H1 (cell line): ENCODE measurements around the gene KCNC2. TPM values are rescaled to one million over a fixed set of nuclear protein-coding genes. Genes with fewer than 3 reads are reported as not detected.

Experiments
- CTCF ChIA-PET: fragments of 300-600 bp; sonication (Branson Sonifier 250); formaldehyde crosslinking; loops from one replicate; lab custom pipeline; 2021; ENCODE audit not compliant: partially characterized antibody; lab: Charles Lee
- POLR2A ChIA-PET: fragments of 300-600 bp; sonication (Branson Sonifier 250); formaldehyde crosslinking; loops from one replicate; lab custom pipeline; 2021; ENCODE audit warnings: inconsistent platforms; ENCODE audit not compliant: partially characterized antibody; lab: Charles Lee
- DNase-seq, 2 experiments: peaks; one replicate each; pipeline versions ENCODE4 v3.0.0 to v3.0.0-alpha.2; 2010 to 2022; ENCODE audit warnings: low spot score in 2 of 2, low read depth in 1 of 2, mixed read lengths in 1 of 2
- FAIRE-seq: peaks from 2 replicates; lab custom pipeline; 2011; peaks lifted over from hg19 to GRCh38; lab: Jason Lieb, UNC
- H2AFZ ChIP-seq: 2 replicates; pipeline ENCODE4 v1.8.1; 2012; ENCODE audit warnings: low read length, inconsistent platforms
- H2AK5ac ChIP-seq: 2 replicates; pipeline ENCODE4 v1.6.1; 2013; ENCODE audit warnings: low read depth, low read length
- H2BK120ac ChIP-seq: replicated peaks from 2 replicates; pipeline ENCODE3; 2013; ENCODE audit warnings: low read depth, low read length, inconsistent platforms
- H2BK12ac ChIP-seq: 2 replicates; pipeline ENCODE4 v1.6.1; 2013; ENCODE audit warnings: low read depth, low read length
- H2BK15ac ChIP-seq: 2 replicates; pipeline ENCODE4 v1.6.1; 2013; ENCODE audit warnings: low read length
- H2BK20ac ChIP-seq: 2 replicates; pipeline ENCODE4 v1.6.1; 2013; ENCODE audit warnings: low read length
- H2BK5ac ChIP-seq: 2 replicates; pipeline ENCODE4 v1.6.1; 2013; ENCODE audit warnings: low read depth, low read length
- H3K14ac ChIP-seq: 2 replicates; pipeline ENCODE4 v1.6.1; 2013; ENCODE audit warnings: inconsistent platforms; ENCODE audit not compliant: insufficient read length
- H3K18ac ChIP-seq: 2 replicates; pipeline ENCODE4 v1.6.1; 2013; ENCODE audit warnings: low read length; ENCODE audit errors: extremely low read depth
- H3K23ac ChIP-seq: 2 replicates; pipeline ENCODE4 v1.6.1; 2013; ENCODE audit warnings: inconsistent platforms; ENCODE audit not compliant: insufficient read length
- H3K23me2 ChIP-seq: 2 replicates; pipeline ENCODE4 v1.6.1; 2013; ENCODE audit warnings: low read depth, low read length
- H3K27ac ChIP-seq: 2 replicates; pipeline ENCODE4 v1.6.1; 2011; ENCODE audit warnings: low read depth, low read length, inconsistent platforms
- H3K27me3 ChIP-seq, 4 experiments: replicated peaks in 1 of 4; 1 replicate in 1 of 4; 2 replicates in 3 of 4; pipeline versions ENCODE4 v1.6.1 to v1.8.1; 2011 to 2013; ENCODE audit warnings: low read length in 3 of 4, mild to moderate bottlenecking in 3 of 4, inconsistent platforms in 2 of 4, mixed read lengths in 2 of 4, moderate library complexity in 1 of 4; ENCODE audit not compliant: control insufficient read depth in 3 of 4, insufficient read depth in 3 of 4; ENCODE audit errors: extremely low read depth in 1 of 4
- H3K36me3 ChIP-seq, 4 experiments: 2 replicates each; pipeline versions ENCODE4 v1.6.1 to v1.8.1; 2011 to 2013; ENCODE audit warnings: mild to moderate bottlenecking in 4 of 4, low read length in 3 of 4, moderate library complexity in 2 of 4, control low read depth in 1 of 4, inconsistent platforms in 1 of 4; ENCODE audit not compliant: insufficient read depth in 4 of 4, control insufficient read depth in 2 of 4
- H3K4ac ChIP-seq: replicated peaks from 2 replicates; pipeline ENCODE3; 2013; ENCODE audit warnings: low read length, low read depth, mixed read lengths, inconsistent platforms; ENCODE audit not compliant: insufficient read length
- H3K4me1 ChIP-seq, 4 experiments: replicated peaks in 1 of 4; 1 replicate in 1 of 4; 2 replicates in 3 of 4; pipeline versions ENCODE4 v1.6.1 to v1.8.1; 2011 to 2013; ENCODE audit warnings: low read length in 3 of 4, inconsistent platforms in 2 of 4, mixed read lengths in 1 of 4; ENCODE audit not compliant: insufficient read depth in 4 of 4, control insufficient read depth in 3 of 4
- H3K4me2 ChIP-seq, 2 experiments: 2 replicates each; pipeline versions ENCODE4 v1.6.1 to v1.8.1; 2011 to 2013; ENCODE audit warnings: low read depth in 2 of 2, low read length in 2 of 2, control low read depth in 1 of 2, inconsistent platforms in 1 of 2, mild to moderate bottlenecking in 1 of 2; ENCODE audit not compliant: insufficient read depth in 1 of 2
- H3K4me3 ChIP-seq, 4 experiments: fragments of 200-600, 300-600 bp in 1 of 4; sonication (generic), shearing (Covaris generic), sonication (Bioruptor Twin) in 1 of 4; 2 replicates each; pipeline versions ENCODE4 v1.5.1 to v1.8.1; 2011 to 2016; ENCODE audit warnings: low read length in 4 of 4, low read depth in 3 of 4, control low read depth in 2 of 4, inconsistent platforms in 2 of 4, mild to moderate bottlenecking in 2 of 4, mixed read lengths in 1 of 4, moderate library complexity in 1 of 4; ENCODE audit not compliant: insufficient read depth in 2 of 4; ENCODE audit errors: extremely low read depth in 1 of 4
- H3K56ac ChIP-seq: replicated peaks from 2 replicates; pipeline ENCODE3; 2013; ENCODE audit warnings: low read depth, mild to moderate bottlenecking, mixed read lengths, low read length, inconsistent platforms; ENCODE audit not compliant: insufficient read length
- H3K79me1 ChIP-seq: 2 replicates; pipeline ENCODE4 v1.6.1; 2013; ENCODE audit warnings: low read depth, low read length, control low read depth
- H3K79me2 ChIP-seq, 2 experiments: 2 replicates each; pipeline versions ENCODE4 v1.6.1 to v1.8.1; 2012 to 2013; ENCODE audit warnings: low read length in 2 of 2, mild to moderate bottlenecking in 2 of 2, inconsistent platforms in 1 of 2; ENCODE audit not compliant: insufficient read depth in 2 of 2, control insufficient read depth in 1 of 2
- H3K9ac ChIP-seq, 4 experiments: replicated peaks in 1 of 4; 1 replicate in 1 of 4; 2 replicates in 3 of 4; pipeline versions ENCODE4 v1.6.1 to v1.8.1; 2011 to 2013; ENCODE audit warnings: low read depth in 3 of 4, low read length in 3 of 4, control low read depth in 2 of 4, mild to moderate bottlenecking in 2 of 4, moderate library complexity in 2 of 4, inconsistent platforms in 1 of 4; ENCODE audit errors: extremely low read depth in 1 of 4
- H3K9me3 ChIP-seq, 2 experiments: 2 replicates each; pipeline versions ENCODE4 v1.6.1 to v1.8.1; 2012 to 2013; ENCODE audit warnings: mild to moderate bottlenecking in 2 of 2, moderate library complexity in 2 of 2, control low read depth in 1 of 2, inconsistent platforms in 1 of 2, low read depth in 1 of 2, low read length in 1 of 2, mixed read lengths in 1 of 2; ENCODE audit not compliant: insufficient read depth in 2 of 2
- H4K20me1 ChIP-seq, 2 experiments: replicated peaks in 1 of 2; 2 replicates each; pipeline versions ENCODE3 to v1.8.1; 2011 to 2013; ENCODE audit warnings: inconsistent platforms in 2 of 2, low read length in 2 of 2, mild to moderate bottlenecking in 1 of 2; ENCODE audit not compliant: insufficient read depth in 2 of 2, control insufficient read depth in 1 of 2
- H4K5ac ChIP-seq: 2 replicates; pipeline ENCODE4 v1.6.1; 2013; ENCODE audit warnings: low read length, low read depth, mixed read lengths, inconsistent platforms; ENCODE audit not compliant: insufficient read length
- H4K8ac ChIP-seq: 2 replicates; pipeline ENCODE4 v1.8.0; 2013; ENCODE audit warnings: mild to moderate bottlenecking, moderate library complexity, low read length, inconsistent platforms; ENCODE audit not compliant: insufficient read depth; ENCODE audit errors: extremely low read depth
- H4K91ac ChIP-seq: replicated peaks from 2 replicates; pipeline ENCODE3; 2013; ENCODE audit warnings: low read length, mixed read lengths, inconsistent platforms; ENCODE audit not compliant: insufficient read length
- BCL11A ChIP-seq, 2 experiments: IDR thresholded peaks; one replicate each; pipeline ENCODE4 v1.6.1; 2011; ENCODE audit warnings: low read depth in 2 of 2, low read length in 2 of 2, mild to moderate bottlenecking in 2 of 2
- BRCA1 ChIP-seq: IDR thresholded peaks from 2 replicates; pipeline ENCODE4 v1.6.1; 2012; ENCODE audit warnings: low read depth, low read length, improper control_type of control experiment
- JUND ChIP-seq: IDR thresholded peaks from 2 replicates; pipeline ENCODE4 v1.6.1; 2011; ENCODE audit warnings: mild to moderate bottlenecking, improper control_type of control experiment, low read length
- MAFK ChIP-seq: IDR thresholded peaks from 2 replicates; pipeline ENCODE4 v1.6.1; 2012; ENCODE audit warnings: low read depth, mild to moderate bottlenecking, improper control_type of control experiment, low read length
- PHF8 ChIP-seq: fragments of 200-600 bp; sonication (generic); conservative IDR thresholded peaks from 2 replicates; pipeline ENCODE4 v1.7.1; 2012; ENCODE audit warnings: low read depth, mild to moderate bottlenecking, inconsistent platforms, low read length, moderate library complexity
- RXRA ChIP-seq: IDR thresholded peaks from 2 replicates; pipeline ENCODE4 v1.6.1; 2011; ENCODE audit warnings: low read depth, mild to moderate bottlenecking, low read length, moderate library complexity; ENCODE audit not compliant: insufficient read depth
- SP2 ChIP-seq: IDR thresholded peaks from 2 replicates; pipeline ENCODE4 v1.6.1; 2012; ENCODE audit warnings: mild to moderate bottlenecking, low read length, inconsistent platforms
- WGBS, 2 experiments: shearing (Covaris generic) in 1 of 2; methylation state at CpG; one replicate each; pipeline versions ENCODE4 v1.1.6 to v1.1.7; 2013 to 2015; ENCODE audit warnings: low lambda C conversion rate in 2 of 2, mixed read lengths in 2 of 2, inconsistent platforms in 1 of 2, low coverage in 1 of 2, missing lambda C conversion rate in 1 of 2; ENCODE audit not compliant: insufficient replicate concordance in 2 of 2, insufficient coverage in 1 of 2, insufficient read length in 1 of 2; ENCODE audit errors: extremely low coverage in 1 of 2, missing lambda C conversion rate in 1 of 2; 5-methylcytosine and 5-hydroxymethylcytosine counted together
- polyA plus RNA-seq, 7 experiments: library from polyadenylated mRNA; depleted of rRNA in 3 of 7; stranded (reverse) in 5 of 7; unstranded in 2 of 7; fragments of >200 nt in 5 of 7; fragments of 200-250 nt in 2 of 7; gene quantifications; 1 replicate in 5 of 7; 2 replicates in 1 of 7; 4 replicates in 1 of 7; pipeline versions ENCODE4 v1.2.1 to v1.2.3, GENCODE V29; 2011 to 2013; ENCODE audit warnings: missing spikeins in 2 of 7, mixed read lengths in 2 of 7
- total RNA-seq: library from RNA; stranded (reverse); fragmentation: NEBNext Ultra II Directional; extraction: Animal tissue kit (Norgen Biotek cat#: 25700); gene quantifications from 2 replicates; pipeline ENCODE4 v1.2.1, GENCODE V29; 2021
- TF ChIP-seq, protein P1 (sequence below): IDR thresholded peaks from 2 replicates; pipeline ENCODE4 v1.6.1; 2011; ENCODE audit warnings: low read length, improper control_type of control experiment

KCNC2 gene
- total and polyA plus RNA-seq, 2 of the 8 experiments (the other 6 are each of a cell fraction or from before 2014, with no cell fraction given) = 0.03 TPM; not detected in 1

GRCh38 chr12:75157385-75157784, 52.3 kb downstream of the KCNC2 start:
- Histone ChIP-seq H3K27ac (no peak overlapping the region), H4K91ac (no peak overlapping the region), H3K9me3 (no peaks in the 10 kb centered on the region), H3K56ac (no peak overlapping the region), H3K4me3 (no peak overlapping the region), H3K79me2 (no peaks in the 10 kb centered on the region), H3K23me2 (no peaks in the 10 kb centered on the region), H3K79me1 (no peaks in the 10 kb centered on the region), H3K18ac (no peak overlapping the region), H3K14ac (no peak overlapping the region), H2BK120ac (no peak overlapping the region), H3K27me3 (no peaks in the 10 kb centered on the region), H2AK5ac (no peak overlapping the region), H3K4me2 (no peak overlapping the region), H3K4me1 (no peaks in the 10 kb centered on the region), H4K8ac (no peak overlapping the region), H3K36me3 (no peaks in the 10 kb centered on the region), H2AFZ (no peak overlapping the region; the same call in 1 of the 2 replicates), H3K23ac (no peak overlapping the region), H2BK20ac (no peak overlapping the region), H2BK12ac (no peak overlapping the region), H3K4ac (no peak overlapping the region), H3K9ac (no peak overlapping the region), H2BK5ac (no peak overlapping the region), H4K5ac (no peak overlapping the region), H4K20me1 (no peaks in the 10 kb centered on the region), H2BK15ac (no peak overlapping the region)
- WGBS, 2 experiments = 86% methylated on average over 1 of the region's 1 CpG; no CpG with 5 or more reads in 1 of the 2 experiments
- ChIA-PET POLR2A (no interaction called here), CTCF (no interaction called here)
- no peak for TF ChIP-seq PHF8
- TF ChIP-seq BRCA1 = no peak
- no peak for TF ChIP-seq JUND
- no peak for TF ChIP-seq MAFK
- TF ChIP-seq, protein P1, sequence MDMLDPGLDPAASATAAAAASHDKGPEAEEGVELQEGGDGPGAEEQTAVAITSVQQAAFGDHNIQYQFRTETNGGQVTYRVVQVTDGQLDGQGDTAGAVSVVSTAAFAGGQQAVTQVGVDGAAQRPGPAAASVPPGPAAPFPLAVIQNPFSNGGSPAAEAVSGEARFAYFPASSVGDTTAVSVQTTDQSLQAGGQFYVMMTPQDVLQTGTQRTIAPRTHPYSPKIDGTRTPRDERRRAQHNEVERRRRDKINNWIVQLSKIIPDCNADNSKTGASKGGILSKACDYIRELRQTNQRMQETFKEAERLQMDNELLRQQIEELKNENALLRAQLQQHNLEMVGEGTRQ = no peak
- TF ChIP-seq BCL11A (IDR thresholded peaks at IDR 0.05; ENCODE audit: low read depth in 2 of 2, low read length in 2 of 2) = no peak
- no peak for TF ChIP-seq SP2
- TF ChIP-seq RXRA = no peak
- DNase-seq (no peak), FAIRE-seq (no peak)
